H9 (cell line): ENCODE measurements around the gene CDH23. TPM values are rescaled to one million over a fixed set of nuclear protein-coding genes. Genes with fewer than 3 reads are reported as not detected.

Source experiments
- DNase-seq: peaks from one replicate; pipeline ENCODE4 v3.0.0-alpha.2; 2017
- H2AFZ ChIP-seq: one replicate; pipeline ENCODE4 v1.6.1; 2013; ENCODE audit warnings: mild to moderate bottlenecking, low read length, control low read depth, moderate library complexity
- H2AK5ac ChIP-seq: 2 replicates; pipeline ENCODE4 v1.6.1; 2013; ENCODE audit warnings: low read length, control low read depth, mixed read lengths; ENCODE audit not compliant: insufficient read length
- H2BK120ac ChIP-seq: one replicate; pipeline ENCODE4 v1.6.1; 2013; ENCODE audit warnings: low read depth, mild to moderate bottlenecking, low read length, control low read depth, inconsistent platforms; ENCODE audit not compliant: poor library complexity, severe bottlenecking
- H2BK12ac ChIP-seq: 2 replicates; pipeline ENCODE4 v1.6.1; 2013; ENCODE audit warnings: low read length, control low read depth, mixed read lengths, low read depth; ENCODE audit not compliant: insufficient read length
- H2BK15ac ChIP-seq: 2 replicates; pipeline ENCODE4 v1.6.1; 2013; ENCODE audit warnings: low read depth, low read length, control low read depth
- H2BK20ac ChIP-seq: one replicate; pipeline ENCODE4 v1.6.1; 2013; ENCODE audit warnings: low read depth, mild to moderate bottlenecking, low read length, control low read depth, inconsistent platforms; ENCODE audit not compliant: poor library complexity, severe bottlenecking
- H2BK5ac ChIP-seq: 2 replicates; pipeline ENCODE4 v1.6.1; 2013; ENCODE audit warnings: low read length, control low read depth, mixed read lengths; ENCODE audit not compliant: insufficient read length
- H3K14ac ChIP-seq: 2 replicates; pipeline ENCODE4 v1.6.1; 2013; ENCODE audit warnings: low read length, control low read depth; ENCODE audit not compliant: insufficient read depth
- H3K18ac ChIP-seq: 2 replicates; pipeline ENCODE4 v1.6.1; 2013; ENCODE audit warnings: low read depth, mild to moderate bottlenecking, mixed read lengths, low read length, control low read depth; ENCODE audit not compliant: insufficient read length
- H3K23ac ChIP-seq: 2 replicates; pipeline ENCODE4 v1.6.1; 2013; ENCODE audit warnings: low read length, control low read depth, mixed read lengths, low read depth; ENCODE audit not compliant: insufficient read length
- H3K23me2 ChIP-seq: 2 replicates; pipeline ENCODE4 v1.6.1; 2013; ENCODE audit warnings: low read depth, mild to moderate bottlenecking, mixed read lengths, low read length, control low read depth; ENCODE audit not compliant: insufficient read length, poor library complexity, severe bottlenecking
- H3K27ac ChIP-seq: 2 replicates; pipeline ENCODE4 v1.5.1; 2013; ENCODE audit warnings: low read length, control low read depth, mixed read lengths, low read depth; ENCODE audit not compliant: insufficient read length
- H3K27me3 ChIP-seq: 2 replicates; pipeline ENCODE4 v1.6.1; 2013; ENCODE audit warnings: low read length, control low read depth, inconsistent platforms; ENCODE audit not compliant: insufficient read depth
- H3K4ac ChIP-seq: 2 replicates; pipeline ENCODE4 v1.6.1; 2013; ENCODE audit warnings: low read depth, mild to moderate bottlenecking, control low read depth, inconsistent platforms, low read length, moderate library complexity
- H3K4me1 ChIP-seq: 2 replicates; pipeline ENCODE4 v1.6.1; 2013; ENCODE audit warnings: low read length, control low read depth, inconsistent platforms; ENCODE audit not compliant: insufficient read depth
- H3K4me2 ChIP-seq: 2 replicates; pipeline ENCODE4 v1.6.1; 2013; ENCODE audit warnings: low read length, control low read depth, mixed read lengths; ENCODE audit not compliant: insufficient read length, insufficient read depth
- H3K56ac ChIP-seq: 2 replicates; pipeline ENCODE4 v1.6.1; 2013; ENCODE audit warnings: low read depth, mild to moderate bottlenecking, mixed read lengths, low read length, control low read depth; ENCODE audit not compliant: insufficient read length
- H3K79me1 ChIP-seq: 2 replicates; pipeline ENCODE4 v1.6.1; 2013; ENCODE audit warnings: low read depth, mild to moderate bottlenecking, moderate library complexity, low read length, control low read depth, inconsistent platforms; ENCODE audit not compliant: insufficient read depth, poor library complexity, severe bottlenecking
- H3K79me2 ChIP-seq: 2 replicates; pipeline ENCODE4 v1.6.1; 2013; ENCODE audit warnings: low read length, control low read depth, inconsistent platforms; ENCODE audit not compliant: insufficient read depth
- H3K9ac ChIP-seq: 2 replicates; pipeline ENCODE4 v1.6.1; 2013; ENCODE audit warnings: low read length, control low read depth, mixed read lengths; ENCODE audit not compliant: insufficient read length; ENCODE audit errors: extremely low read depth
- H3K9me3 ChIP-seq: one replicate; pipeline ENCODE4 v1.6.1; 2013; ENCODE audit warnings: low read depth, low read length, inconsistent platforms; ENCODE audit not compliant: control insufficient read depth
- H3T11ph ChIP-seq: one replicate; pipeline ENCODE4 v1.6.1; 2013; ENCODE audit warnings: mild to moderate bottlenecking, low read length, control low read depth, inconsistent platforms
- H4K20me1 ChIP-seq: one replicate; pipeline ENCODE4 v1.6.1; 2013; ENCODE audit not compliant: control insufficient read depth, insufficient read length, insufficient read depth
- H4K5ac ChIP-seq: 2 replicates; pipeline ENCODE4 v1.6.1; 2013; ENCODE audit warnings: low read depth, mild to moderate bottlenecking, mixed read lengths, low read length, control low read depth; ENCODE audit not compliant: insufficient read length
- H4K8ac ChIP-seq: replicated peaks from 2 replicates; pipeline ENCODE4 v1.6.1; 2013; ENCODE audit warnings: low read length, control low read depth, mixed read lengths, low read depth; ENCODE audit not compliant: insufficient read length
- H4K91ac ChIP-seq: 2 replicates; pipeline ENCODE4 v1.6.1; 2013; ENCODE audit warnings: low read depth, mild to moderate bottlenecking, moderate library complexity, mixed read lengths, low read length, control low read depth; ENCODE audit not compliant: insufficient read length
- H3K27ac Mint-ChIP-seq, 3 experiments: 2 replicates in 2 of 3; 3 replicates in 1 of 3; pipeline ENCODE4 v1.8.0; 2020 to 2021; ENCODE audit warnings: mixed read lengths in 3 of 3, mild to moderate bottlenecking in 1 of 3, moderate library complexity in 1 of 3
- H3K27me3 Mint-ChIP-seq: 2 replicates; pipeline ENCODE4 v1.8.0; 2021; ENCODE audit warnings: low read depth, mild to moderate bottlenecking, moderate library complexity, mixed read lengths
- H3K36me3 Mint-ChIP-seq, 3 experiments: 2 replicates in 2 of 3; 3 replicates in 1 of 3; pipeline ENCODE4 v1.8.0; 2020 to 2021; ENCODE audit warnings: low read depth in 3 of 3, mixed read lengths in 3 of 3; ENCODE audit not compliant: insufficient read depth in 1 of 3
- H3K4me1 Mint-ChIP-seq, 2 experiments: 2 replicates each; pipeline ENCODE4 v1.8.0; 2020; ENCODE audit warnings: mixed read lengths in 2 of 2
- H3K4me3 Mint-ChIP-seq, 2 experiments: 2 replicates in 1 of 2; 3 replicates in 1 of 2; pipeline ENCODE4 v1.8.0; 2020 to 2021; ENCODE audit warnings: mild to moderate bottlenecking in 2 of 2, mixed read lengths in 2 of 2, moderate library complexity in 1 of 2
- H3K9me3 Mint-ChIP-seq, 2 experiments: 2 replicates in 1 of 2; 3 replicates in 1 of 2; pipeline ENCODE4 v1.8.0; 2020; ENCODE audit warnings: mild to moderate bottlenecking in 2 of 2, mixed read lengths in 2 of 2, moderate library complexity in 1 of 2
- WGBS: extraction: QIAGEN DNeasy Blood & Tissue Kit; methylation state at CpG from one replicate; pipeline ENCODE4 v1.1.7; 2013; ENCODE audit warnings: missing lambda C conversion rate, low lambda C conversion rate, mixed read lengths; ENCODE audit not compliant: insufficient read length; ENCODE audit errors: extremely low coverage; 5-methylcytosine and 5-hydroxymethylcytosine counted together
- total RNA-seq: library from RNA; stranded (reverse); gene quantifications from 2 replicates; pipeline ENCODE4 v1.2.1, GENCODE V29; 2021
- TF ChIP-seq, protein P1 (sequence below): fragments of 200-600 bp; sonication (generic); conservative IDR thresholded peaks from 3 replicates; pipeline ENCODE4 v1.8.0; 2021; ENCODE audit warnings: antibody characterized with exemption, mild to moderate bottlenecking

Gene CDH23
- total RNA-seq, 1 experiment from 2014 or later: 2.1 TPM

- DNase-seq: no peak
- H3K14ac ChIP-seq: no peak overlapping the region
- no peak overlapping the region; a peak in 1 of 7 replicates for H3K27ac Mint-ChIP-seq
Measured at GRCh38 chr10:71720288-71720687, 323.6 kb downstream of the CDH23 start.

More at GRCh38 chr10:71720288-71720687, 323.6 kb downstream of the CDH23 start:
- Histone ChIP-seq H3T11ph (no peak overlapping the region), H3K9me3 (no peaks in the 10 kb centered on the region), H2BK15ac (no peak overlapping the region), H2BK12ac (no peak overlapping the region), H4K20me1 (no peaks in the 10 kb centered on the region), H3K79me2 (no peaks in the 10 kb centered on the region), H2BK120ac (no peak overlapping the region), H3K9ac (no peak overlapping the region), H3K27me3 (no peaks in the 10 kb centered on the region; the same call in 1 of the 2 replicates), H3K23me2 (no peaks in the 10 kb centered on the region), H4K5ac (no peak overlapping the region), H2BK5ac (no peak overlapping the region), H2BK20ac (no peak overlapping the region), H3K4me1 (no peaks in the 10 kb centered on the region), H3K27ac (no peak overlapping the region), H3K4ac (no peak overlapping the region), H4K91ac (no peak overlapping the region), H3K4me2 (no peak overlapping the region), H3K18ac (no peak overlapping the region), H2AFZ (no peak overlapping the region), H3K79me1 (no peaks in the 10 kb centered on the region), H4K8ac (no peak overlapping the region), H2AK5ac (no peak overlapping the region), H3K56ac (no peak overlapping the region), H3K23ac (no peak overlapping the region)
- TF ChIP-seq, protein P1, sequence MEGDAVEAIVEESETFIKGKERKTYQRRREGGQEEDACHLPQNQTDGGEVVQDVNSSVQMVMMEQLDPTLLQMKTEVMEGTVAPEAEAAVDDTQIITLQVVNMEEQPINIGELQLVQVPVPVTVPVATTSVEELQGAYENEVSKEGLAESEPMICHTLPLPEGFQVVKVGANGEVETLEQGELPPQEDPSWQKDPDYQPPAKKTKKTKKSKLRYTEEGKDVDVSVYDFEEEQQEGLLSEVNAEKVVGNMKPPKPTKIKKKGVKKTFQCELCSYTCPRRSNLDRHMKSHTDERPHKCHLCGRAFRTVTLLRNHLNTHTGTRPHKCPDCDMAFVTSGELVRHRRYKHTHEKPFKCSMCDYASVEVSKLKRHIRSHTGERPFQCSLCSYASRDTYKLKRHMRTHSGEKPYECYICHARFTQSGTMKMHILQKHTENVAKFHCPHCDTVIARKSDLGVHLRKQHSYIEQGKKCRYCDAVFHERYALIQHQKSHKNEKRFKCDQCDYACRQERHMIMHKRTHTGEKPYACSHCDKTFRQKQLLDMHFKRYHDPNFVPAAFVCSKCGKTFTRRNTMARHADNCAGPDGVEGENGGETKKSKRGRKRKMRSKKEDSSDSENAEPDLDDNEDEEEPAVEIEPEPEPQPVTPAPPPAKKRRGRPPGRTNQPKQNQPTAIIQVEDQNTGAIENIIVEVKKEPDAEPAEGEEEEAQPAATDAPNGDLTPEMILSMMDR: no peak
- Mint-ChIP-seq H3K9me3 (no peaks in the 10 kb centered on the region), H3K4me1 (peaks cover 5 to 18% of the 10 kb centered on the region in 2 experiments; a peak in 3 of 4 replicates), H3K4me3 (peak overlapping the region in 1 of 2 experiments; percentile 61; a peak in 3 of 5 replicates), H3K36me3 (no peaks in the 10 kb centered on the region; a peak in 1 of 7 replicates), H3K27me3 (peaks cover 22% of the 10 kb centered on the region)
- WGBS: no CpG with 5 or more reads among the region's 4 CpGs
